Activated CD8-positive, alpha-beta memory T cell treated with anti-CD3 and anti-CD28 coated beads for 24 hours (primary cell): ENCODE data around the gene MYL3.
"Not testable (repeated sequence)": the region's sequence is repeated elsewhere in the genome, so short reads cannot be mapped to it uniquely, and the experiment has no call there.

ENCODE experiments used
- DNase-seq: peaks from one replicate; pipeline ENCODE4 v3.0.0-alpha.2; 2020

Gene MYL3

GRCh38 chr3:46823314-46823713 lies 39.9 kb downstream of the MYL3 start:
- not testable (repeated sequence) for DNase-seq

GRCh38 chr3:46821553-46821952 lies 41.7 kb downstream of the MYL3 start:
- DNase-seq = no peak

GRCh38 chr3:46820852-46821251 lies 42.4 kb downstream of the MYL3 start:
- no peak for DNase-seq

- peak; percentile 87 for DNase-seq
Observed at GRCh38 chr3:46812237-46812791, 50.9 kb downstream of the MYL3 start.

GRCh38 chr3:46811615-46812236 lies 51.5 kb downstream of the MYL3 start:
- no peak for DNase-seq

- DNase-seq = not testable (repeated sequence)
Observed at GRCh38 chr3:46808766-46809165, 54.5 kb downstream of the MYL3 start.
